AG04449 (cell line): ENCODE measurements around the gene GNPTAB.
A peak's percentile ranks its signal among the peaks of the same experiment; 100 is the strongest.

ENCODE experiments used
- CTCF ChIA-PET: fragments of 350-600 bp; formaldehyde crosslinking; extraction: SDS; loops from one replicate; lab custom pipeline; 2021; ENCODE audit warnings: antibody characterized with exemption; lab: Yijun Ruan, JAX
- POLR2A ChIA-PET: fragments of 400-600, 350-600 bp; formaldehyde crosslinking; extraction: SDS; loops from one replicate; lab custom pipeline; 2020; ENCODE audit warnings: antibody characterized with exemption, inconsistent platforms; lab: Yijun Ruan, JAX
- DNase-seq: peaks from one replicate; pipeline ENCODE4 v3.0.0-alpha.2; 2010; ENCODE audit warnings: low read depth, low spot score
- H3K4me3 ChIP-seq: 2 replicates; pipeline ENCODE4 v1.5.1; 2011; ENCODE audit warnings: low read depth, mild to moderate bottlenecking, control low read depth, low read length
- CTCF ChIP-seq: IDR thresholded peaks from one replicate; pipeline ENCODE4 v1.5.1; 2011; ENCODE audit warnings: mild to moderate bottlenecking, moderate library complexity, low read length, control low read depth, inconsistent platforms; ENCODE audit not compliant: insufficient read depth; ENCODE audit errors: missing control alignments

GNPTAB gene

GRCh38 chr12:101802486-101802885 is 28.3 kb downstream of the GNPTAB start:
- POLR2A ChIA-PET, result no interaction called here
- no peak for DNase-seq
- TF ChIP-seq CTCF, result no peak
- CTCF ChIA-PET, result interaction anchor here (1.5 kb wide), 1 partner anchor 29 kb away, joined by 3 read pairs; the partner anchor contains the start of gene GNPTAB
- no peak overlapping the region for H3K4me3 ChIP-seq

GRCh38 chr12:101799774-101800173 is 31.0 kb downstream of the GNPTAB start:
- DNase-seq, result no peak

GRCh38 chr12:101795786-101796185 is 35.0 kb downstream of the GNPTAB start:
- TF ChIP-seq CTCF, result no peak
- CTCF ChIA-PET, result no interaction called here
- no peak overlapping the region for H3K4me3 ChIP-seq
- POLR2A ChIA-PET, result no interaction called here
- no peak for DNase-seq

More at GRCh38 chr12:101799774-101800173, 31.0 kb downstream of the GNPTAB start:
- ChIA-PET POLR2A (no interaction called here), CTCF (interaction anchor here (1.5 kb wide), 1 partner anchor 24 kb away, joined by 5 read pairs; no protein-coding TSS in a partner anchor)
- no peak overlapping the region for H3K4me3 ChIP-seq
- no peak for TF ChIP-seq CTCF

- H3K4me3 ChIP-seq, result no peak overlapping the region
- CTCF ChIA-PET, result interaction anchor here (1.1 to 2.6 kb wide), 2 partner anchors 31 to 45 kb away, joined by 3 to 12 read pairs; no protein-coding TSS in a partner anchor
Measured at GRCh38 chr12:101795013-101795412, 35.7 kb downstream of the GNPTAB start.

GRCh38 chr12:101794574-101794973 is 36.2 kb downstream of the GNPTAB start:
- no peak overlapping the region for H3K4me3 ChIP-seq
- CTCF ChIA-PET, result interaction anchor here (1.1 to 3.4 kb wide), 3 partner anchors 31 to 46 kb away, joined by 3 to 18 read pairs (median 12); partner anchors contain the start of gene GNPTAB
- POLR2A ChIA-PET, result no interaction called here
- no peak for DNase-seq
- TF ChIP-seq CTCF, result no peak

More at GRCh38 chr12:101795013-101795412, 35.7 kb downstream of the GNPTAB start:
- TF ChIP-seq CTCF, result no peak
- DNase-seq, result no peak
- POLR2A ChIA-PET, result no interaction called here

GRCh38 chr12:101793401-101793800 is 37.4 kb downstream of the GNPTAB start:
- CTCF ChIA-PET, result interaction anchor here (0.8 to 3.4 kb wide), 12 partner anchors 9 to 47 kb away, joined by 3 to 18 read pairs (median 5); partner anchors contain the start of gene GNPTAB
- TF ChIP-seq CTCF, result no peak
- POLR2A ChIA-PET, result interaction anchor here (1.0 kb wide), 1 partner anchor 37 kb away, joined by 3 read pairs; no protein-coding TSS in a partner anchor
- no peak overlapping the region for H3K4me3 ChIP-seq
- DNase-seq, result peak; percentile 34
